Measurements from ENCODE around the gene TMEM86B.
"Not testable (repeated sequence)": the region's sequence is repeated elsewhere in the genome, so short reads cannot be mapped to it uniquely, and the experiment has no call there.

The TMEM86B gene

DNA sequence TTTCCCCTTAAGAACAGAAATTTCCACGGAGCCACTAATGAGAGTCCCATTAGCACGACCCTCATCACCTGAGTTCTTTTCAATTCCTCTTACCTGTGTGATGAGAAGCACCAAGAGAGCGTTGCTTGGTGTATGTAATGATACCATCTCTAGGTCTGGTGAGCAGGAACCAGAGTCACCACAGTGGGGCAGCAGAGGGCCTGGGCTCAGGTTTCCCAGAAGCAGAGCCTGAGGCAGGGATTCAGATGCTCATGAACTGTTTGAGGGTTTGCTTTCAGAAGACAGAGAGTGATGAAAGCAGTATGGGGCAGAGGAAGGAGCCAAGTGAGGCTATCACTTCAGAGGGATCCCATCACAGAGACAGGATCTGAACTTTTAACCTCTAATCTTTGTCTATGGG lies 16.1 kb downstream of the TMEM86B start:
- peak; percentile 58 for DNase-seq

- DNase-seq: no peak
These were observed 18.7 kb downstream of the TMEM86B start for GRCh38 chr19:55209693-55210472.

DNA sequence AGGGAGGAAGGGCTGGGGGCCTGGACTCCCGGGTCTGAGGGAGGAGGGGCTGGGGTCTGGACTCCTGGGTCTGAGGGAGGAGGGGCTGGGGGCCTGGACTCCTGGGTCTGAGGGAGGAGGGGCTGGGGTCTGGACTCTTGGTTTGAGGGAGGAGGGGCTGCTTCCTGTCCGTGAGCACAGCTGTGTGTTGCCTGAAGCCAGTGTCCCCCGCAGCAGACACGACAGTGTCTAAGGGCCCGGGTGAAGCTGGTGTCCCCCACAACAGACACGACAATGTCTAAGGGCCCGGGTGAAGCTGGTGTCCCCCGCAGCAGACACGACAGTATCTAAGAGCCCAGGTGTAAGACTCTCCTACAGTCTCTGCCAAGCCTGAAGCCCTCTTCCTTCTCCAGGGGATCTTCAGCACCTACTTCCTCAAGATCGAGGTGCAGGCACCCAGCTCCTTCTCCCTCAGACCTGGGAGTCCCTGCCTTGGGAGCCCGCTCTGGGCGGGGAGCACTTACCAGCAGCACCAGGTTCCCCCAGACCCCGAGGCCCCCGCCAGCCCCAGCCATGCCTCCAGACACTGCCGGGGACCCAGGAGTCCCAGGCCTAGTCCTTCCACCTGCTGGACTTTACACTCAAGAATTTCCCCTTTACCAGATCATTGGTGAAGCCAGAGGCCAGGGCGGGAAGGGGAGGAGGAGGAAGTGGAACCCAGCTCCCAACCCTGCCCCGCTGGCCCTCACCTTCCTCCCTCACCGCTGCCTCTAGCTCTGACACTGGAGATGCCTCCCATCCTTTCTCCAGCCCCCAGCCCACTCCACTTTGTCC lies 19.5 kb downstream of the TMEM86B start, which contains the start of gene PTPRH:
TSS of gene PTPRH (minus strand) at position 622 of the 813 bp plus-strand sequence. CDS start at position 554, 68 bp downstream.
- no peak for DNase-seq

- no peak for DNase-seq
These were observed 21.7 kb downstream of the TMEM86B start for GRCh38 chr19:55206664-55207500.

DNA sequence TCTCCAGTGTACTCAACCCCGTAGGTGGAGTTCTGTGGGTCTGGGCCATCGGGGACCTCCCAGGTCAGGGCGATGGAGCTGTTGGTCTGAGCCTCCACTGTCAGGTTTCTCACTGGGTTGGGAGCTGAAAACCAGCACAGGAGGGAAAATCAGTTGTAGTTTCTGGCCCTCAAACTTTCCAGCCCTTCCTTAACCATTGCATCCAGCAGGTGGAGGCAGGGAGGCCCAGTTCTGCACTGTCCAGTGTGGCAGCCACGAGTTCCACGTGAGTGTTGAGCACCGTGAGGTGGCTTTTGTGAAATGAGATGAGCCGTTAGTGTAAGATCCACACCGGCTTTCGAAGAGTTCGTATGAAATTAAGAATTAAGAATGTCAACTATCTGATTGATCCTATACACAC lies 26.4 kb downstream of the TMEM86B start:
- DNase-seq: not testable (repeated sequence)

- DNase-seq: no peak
These were observed 28.9 kb downstream of the TMEM86B start for GRCh38 chr19:55199620-55200204.

DNA sequence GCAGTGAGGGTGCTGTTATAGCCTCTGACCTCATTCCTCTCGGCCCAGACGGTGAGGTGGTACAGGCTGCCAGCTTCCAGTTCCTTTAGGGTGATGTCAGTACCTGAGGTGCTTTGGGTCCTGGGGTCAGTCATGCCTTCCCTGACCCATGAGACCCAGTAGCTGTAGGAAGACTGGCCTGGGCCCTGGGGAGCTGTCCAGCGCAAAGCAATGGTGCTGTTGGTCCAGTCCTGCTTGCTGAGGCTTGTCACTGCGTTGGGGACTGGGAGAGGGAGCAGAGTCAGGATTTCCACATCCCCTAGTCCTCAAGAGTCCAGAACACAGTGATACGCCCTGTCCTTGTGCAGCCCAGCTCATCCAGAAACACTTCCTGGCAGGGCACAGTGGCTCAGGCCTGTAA lies 29.9 kb downstream of the TMEM86B start:
- DNase-seq: no peak

DNA sequence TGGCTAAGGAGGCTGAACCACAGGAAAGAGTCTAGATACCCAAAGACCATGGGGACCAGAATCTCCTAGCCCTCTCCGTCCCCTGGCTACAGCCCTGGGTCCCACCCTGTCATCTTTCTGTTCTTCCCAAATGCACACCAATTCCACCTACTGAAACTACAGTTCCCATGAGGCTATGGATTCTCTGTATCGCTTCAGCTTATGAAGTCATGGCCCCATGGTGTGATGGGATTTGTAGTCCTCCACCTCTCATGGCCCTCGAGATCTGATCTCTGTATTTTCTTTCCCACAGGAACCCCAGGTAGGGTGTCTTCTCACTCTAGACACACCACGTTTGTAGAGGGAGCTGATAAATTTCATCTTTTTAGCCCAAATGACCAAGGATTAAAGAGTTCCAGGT lies 31.0 kb downstream of the TMEM86B start:
- DNase-seq: no peak

DNA sequence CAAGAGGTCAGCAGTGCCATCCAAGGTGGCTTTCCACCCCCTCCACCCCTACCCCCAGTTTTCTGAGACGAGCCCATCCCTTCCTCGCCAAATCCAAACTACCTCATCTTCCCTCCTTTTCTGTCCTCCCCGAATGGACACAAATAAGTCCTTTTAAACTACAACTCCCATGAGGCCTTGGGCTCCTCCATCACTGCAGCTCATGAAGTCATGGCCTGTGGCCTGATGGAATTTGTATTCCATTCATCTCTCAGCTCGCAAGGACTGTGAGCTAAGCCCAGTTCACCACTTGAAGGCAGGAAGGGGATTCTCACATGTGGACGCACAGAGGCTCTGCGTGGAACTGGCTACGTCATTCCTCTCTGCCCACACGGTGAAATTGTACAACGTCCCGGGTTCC lies 31.8 kb downstream of the TMEM86B start:
- no peak for DNase-seq

DNA sequence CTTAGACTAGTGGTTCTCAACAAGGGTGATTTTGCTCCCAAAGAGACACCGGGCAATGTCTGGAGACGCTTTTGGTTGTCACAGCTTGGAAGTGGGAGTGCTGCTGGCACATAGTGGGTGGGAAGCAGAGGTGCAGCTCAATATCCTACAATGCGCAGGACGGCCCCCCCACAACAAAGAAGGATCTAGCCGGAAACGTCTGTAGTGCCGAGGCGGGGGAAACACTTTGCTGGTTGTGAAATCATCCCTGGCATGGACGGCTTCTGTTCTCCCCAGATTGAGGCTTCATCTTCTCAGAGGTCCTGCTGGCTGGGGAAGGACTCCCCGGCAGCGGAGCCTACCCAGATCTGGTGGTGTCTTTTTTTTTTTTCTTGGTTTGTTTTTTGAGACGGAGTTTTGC lies 35.1 kb downstream of the TMEM86B start:
- DNase-seq: no peak

DNA sequence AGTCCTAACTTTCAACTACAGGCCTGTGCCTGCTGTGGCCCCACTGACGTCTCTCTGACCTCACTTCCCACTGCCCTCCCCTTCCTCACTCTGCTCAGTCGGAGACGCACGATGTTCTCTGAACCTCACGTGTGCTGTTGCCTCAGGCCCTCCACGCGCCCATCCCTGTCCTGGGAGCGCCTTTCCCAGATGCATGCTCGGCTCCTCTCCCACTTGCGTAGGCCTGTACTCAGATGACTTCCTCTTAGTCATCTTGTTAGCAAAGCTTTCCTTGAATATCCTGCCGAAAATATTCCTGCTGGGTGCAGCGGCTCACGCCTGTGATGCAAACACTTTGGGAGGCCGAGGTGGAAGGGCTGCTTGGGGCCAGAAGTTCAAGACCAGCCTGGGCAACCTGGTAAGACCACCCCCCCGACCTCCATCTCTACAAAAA lies 39.1 kb downstream of the TMEM86B start:
- DNase-seq: no peak

DNA sequence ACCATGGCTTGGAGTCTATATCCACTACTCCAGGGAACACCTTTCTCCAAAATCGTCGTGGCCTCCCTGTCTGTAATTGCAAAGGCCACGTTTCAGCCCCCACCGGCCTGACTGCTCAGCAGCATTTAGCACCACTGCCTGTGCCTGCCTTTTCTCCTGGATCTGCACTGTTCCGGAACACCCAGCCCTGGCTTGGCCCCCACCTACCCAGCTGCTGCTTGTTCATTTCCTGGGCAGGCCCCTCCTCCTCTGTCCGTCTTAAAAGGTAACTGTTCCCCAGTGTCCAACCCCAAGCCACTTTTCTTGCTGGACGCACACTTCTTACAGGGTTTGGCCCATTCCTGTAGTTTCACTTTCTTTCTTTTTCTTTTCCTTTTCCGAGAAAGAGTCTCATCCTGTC lies 39.9 kb downstream of the TMEM86B start:
- no peak for DNase-seq

GRCh38 chr19:55186080-55186479 lies 42.5 kb downstream of the TMEM86B start:
- no peak for DNase-seq

- no peak for DNase-seq
These were observed 46.8 kb downstream of the TMEM86B start for GRCh38 chr19:55181740-55182139.

GRCh38 chr19:55179606-55180484 lies 48.7 kb downstream of the TMEM86B start, which contains the start of gene SYT5:
Gene SYT5 (minus strand): TSS chr19:55180289. CDS start chr19:55179041, 1,248 bp downstream.
- DNase-seq: peak; percentile 71

DNA sequence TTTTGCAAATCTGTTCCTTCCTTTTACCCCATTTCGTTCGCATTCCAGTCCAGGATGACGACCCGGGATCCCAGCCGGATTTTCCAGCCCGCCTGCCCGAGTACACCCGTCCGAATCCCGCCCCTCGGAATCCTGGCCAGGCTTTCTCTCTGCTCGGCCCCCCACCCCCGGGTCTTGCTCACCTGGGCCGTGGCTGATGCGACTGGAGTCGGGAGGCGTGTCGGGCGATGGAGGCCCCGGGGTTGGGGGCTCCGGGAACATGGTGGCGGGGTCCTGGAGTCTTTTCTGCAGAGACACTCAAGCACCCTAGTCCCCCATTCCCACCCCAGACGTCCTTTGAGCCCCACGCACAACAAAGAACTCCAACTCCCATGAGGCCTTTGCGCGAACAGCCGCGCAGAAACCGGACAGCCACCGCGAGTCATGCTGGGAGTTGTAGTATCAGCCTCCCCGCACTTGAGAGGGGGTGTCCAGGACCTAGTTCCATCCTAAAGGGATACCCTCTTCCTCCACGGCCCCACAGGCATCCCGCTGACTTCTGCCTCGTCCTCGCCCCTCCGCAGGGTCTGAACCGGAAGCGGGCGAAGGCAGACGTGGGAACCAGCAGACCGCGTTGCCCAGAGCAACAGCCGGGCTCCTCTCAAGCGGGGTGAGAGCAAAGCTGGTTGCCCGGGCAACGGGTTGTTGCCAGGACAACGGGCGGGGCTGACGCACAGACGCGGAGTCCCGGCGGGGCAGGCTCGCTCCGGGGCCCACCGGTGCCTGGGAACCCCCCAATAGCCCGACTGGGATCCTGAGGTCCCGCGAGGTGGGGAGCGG lies 49.6 kb downstream of the TMEM86B start:
- DNase-seq: peak; percentile 86
